AG04450 (cell line): ENCODE measurements around the gene SCTR. TPM values are rescaled to one million over a fixed set of nuclear protein-coding genes. Genes with fewer than 3 reads are reported as not detected.

ENCODE experiments used
- CTCF ChIA-PET: fragments of 300-600, 350-600 bp; formaldehyde crosslinking; extraction: SDS; loops from one replicate; lab custom pipeline; 2022; ENCODE audit warnings: antibody characterized with exemption, inconsistent platforms; lab: Charles Lee
- POLR2A ChIA-PET: fragments of 350-600 bp; formaldehyde crosslinking; extraction: SDS; loops from one replicate; lab custom pipeline; 2021; ENCODE audit warnings: antibody characterized with exemption, inconsistent platforms; lab: Yijun Ruan, JAX
- DNase-seq: peaks from one replicate; pipeline ENCODE4 v3.0.0-alpha.2; 2011; ENCODE audit warnings: low read depth, low spot score
- H3K27ac ChIP-seq: one replicate; pipeline ENCODE4 v1.5.1; 2012; ENCODE audit warnings: low read depth, low read length, control low read depth
- H3K27me3 ChIP-seq: one replicate; pipeline ENCODE4 v1.6.0; 2012; ENCODE audit warnings: low read length; ENCODE audit not compliant: control insufficient read depth, insufficient read depth
- H3K4me3 ChIP-seq: 2 replicates; pipeline ENCODE4 v1.5.1; 2011; ENCODE audit warnings: mild to moderate bottlenecking, low read depth, low read length, control low read depth
- H3K9me3 ChIP-seq: 2 replicates; pipeline ENCODE4 v1.5.1; 2012; ENCODE audit warnings: low read length; ENCODE audit not compliant: control insufficient read depth, insufficient read depth
- CTCF ChIP-seq: IDR thresholded peaks from 2 replicates; pipeline ENCODE4 v1.5.1; 2011; ENCODE audit warnings: low read depth, low read length, control low read depth, inconsistent platforms
- polyA plus RNA-seq: library from polyadenylated mRNA; depleted of rRNA; stranded (reverse); fragments of >200 nt; gene quantifications from 2 replicates; pipeline ENCODE4 v1.2.3, GENCODE V29; 2011

Gene SCTR
- polyA plus RNA-seq, 1 experiment = not detected

GRCh38 chr2:119541476-119541875, 17.2 kb upstream of the SCTR start:
- CTCF ChIA-PET = no interaction called here
- Histone ChIP-seq H3K27me3 (peaks cover 20% of the 10 kb centered on the region), H3K27ac (no peak overlapping the region), H3K4me3 (no peak overlapping the region), H3K9me3 (no peaks in the 10 kb centered on the region; the same call in 1 of the 2 replicates)
- no peak for TF ChIP-seq CTCF
- no peak for DNase-seq
- POLR2A ChIA-PET = no interaction called here

GRCh38 chr2:119537792-119538191, 13.5 kb upstream of the SCTR start:
- Histone ChIP-seq H3K4me3 (no peak overlapping the region), H3K27ac (no peak overlapping the region), H3K9me3 (no peaks in the 10 kb centered on the region), H3K27me3 (peaks cover 7% of the 10 kb centered on the region)
- no peak for TF ChIP-seq CTCF
- DNase-seq = no peak
- CTCF ChIA-PET = no interaction called here
- POLR2A ChIA-PET = no interaction called here

DNA sequence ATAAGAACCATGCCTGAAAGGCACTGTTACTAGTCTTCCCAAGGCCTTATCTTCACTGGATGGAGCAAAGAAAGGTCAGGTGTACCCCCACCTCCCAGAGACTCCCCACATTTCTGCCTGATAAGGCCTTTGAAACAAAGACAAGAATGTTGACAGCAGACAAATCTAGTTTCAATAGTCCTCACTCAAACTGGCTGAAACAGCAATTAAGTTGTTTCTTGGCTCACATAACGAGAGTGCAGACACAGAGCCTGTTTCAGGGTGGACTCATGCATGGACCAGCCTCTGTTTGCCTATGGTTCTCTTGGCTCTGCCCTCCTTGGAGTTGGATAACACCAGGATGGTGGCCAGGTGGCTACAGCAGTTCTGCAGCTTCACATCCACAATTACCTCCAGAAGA, 12.4 kb upstream of the SCTR start:
- CTCF ChIA-PET = no interaction called here
- H3K27me3 ChIP-seq = peaks cover 4% of the 10 kb centered on the region
- H3K27ac ChIP-seq = no peak overlapping the region
- no peak for DNase-seq
- no peak overlapping the region for H3K4me3 ChIP-seq
- H3K9me3 ChIP-seq = no peaks in the 10 kb centered on the region
- no peak for TF ChIP-seq CTCF
- POLR2A ChIA-PET = no interaction called here

GRCh38 chr2:119536211-119536610, 11.9 kb upstream of the SCTR start:
- H3K27ac ChIP-seq = no peak overlapping the region
- no peak for TF ChIP-seq CTCF
- ChIA-PET POLR2A (no interaction called here), CTCF (no interaction called here)
- no peak for DNase-seq
- H3K4me3 ChIP-seq = no peak overlapping the region
- H3K9me3 ChIP-seq = no peaks in the 10 kb centered on the region
- H3K27me3 ChIP-seq = no peaks in the 10 kb centered on the region

DNA sequence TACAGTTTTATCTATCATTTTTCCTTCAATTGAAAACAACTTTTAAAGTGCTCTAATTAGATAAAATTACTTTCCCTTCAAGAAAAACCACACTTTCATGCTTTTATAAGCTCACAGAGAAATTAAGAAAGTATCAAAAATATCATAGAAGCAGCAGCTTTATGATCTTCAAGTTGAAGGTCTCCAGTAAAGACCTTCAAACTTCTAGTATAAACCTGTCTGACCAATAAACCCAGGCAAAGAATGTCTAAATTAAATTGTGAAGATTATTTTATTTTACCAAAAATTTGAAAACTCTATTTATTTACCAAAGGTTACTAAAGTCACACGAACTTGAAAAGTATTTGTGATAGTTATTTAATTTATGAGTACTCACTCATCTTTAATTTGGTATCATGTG, 9.3 kb upstream of the SCTR start:
- ChIA-PET CTCF (no interaction called here), POLR2A (no interaction called here)
- DNase-seq = no peak

More for the DNA sequence above, 9.3 kb upstream of the SCTR start:
- Histone ChIP-seq H3K4me3 (no peak overlapping the region), H3K27me3 (peaks cover 3% of the 10 kb centered on the region), H3K9me3 (no peaks in the 10 kb centered on the region), H3K27ac (no peak overlapping the region)
- no peak for TF ChIP-seq CTCF
